Endothelial cell (in vitro differentiated cells): ENCODE data around the gene GFRA3. TPM values are rescaled to one million over a fixed set of nuclear protein-coding genes. Genes with fewer than 3 reads are reported as not detected.

Experiments
- total RNA-seq: library from RNA; stranded (reverse); fragmentation: NEBNext Ultra II Directional; extraction: Animal tissue kit (Norgen Biotek cat#: 25700); gene quantifications from one replicate; pipeline ENCODE4 v1.2.1, GENCODE V29; 2021; ENCODE audit not compliant: unreplicated experiment

The GFRA3 gene
- total RNA-seq, 1 donor from 2014 or later: 0.13 TPM

Other genes starting within 250 kb of the GFRA3 start
- 31.2 TPM for gene FAM13B, start 241.5 kb downstream of the GFRA3 start, total RNA-seq
- 0.69 TPM for gene WNT8A, start 190.6 kb downstream of the GFRA3 start, total RNA-seq
- gene NME5, start 135.2 kb downstream of the GFRA3 start, total RNA-seq: 0.82 TPM
- 52.0 TPM for gene BRD8, start 96.0 kb downstream of the GFRA3 start, total RNA-seq
- 10.3 TPM for gene KIF20A, start 95.5 kb downstream of the GFRA3 start, total RNA-seq
- gene CDC23, start 61.3 kb downstream of the GFRA3 start, total RNA-seq: 40.8 TPM
- 3.8 TPM for gene CDC25C, start 57.2 kb upstream of the GFRA3 start, total RNA-seq
- gene FAM53C, start 63.6 kb upstream of the GFRA3 start, total RNA-seq: 49.5 TPM
- gene KDM3B, start 78.1 kb upstream of the GFRA3 start, total RNA-seq: 101 TPM
- gene REEP2, start 164.4 kb upstream of the GFRA3 start, total RNA-seq: 72.8 TPM
- 2.1 TPM for gene EGR1, start 190.9 kb upstream of the GFRA3 start, total RNA-seq